Activated T-cell treated with anti-CD3 and anti-CD28 coated beads, Interleukin-2, amount 50 U/mL, for 4 hours (primary cell): Measurements from ENCODE around the gene RPS26. TPM values are rescaled to one million over a fixed set of nuclear protein-coding genes. Genes with fewer than 3 reads are reported as not detected.
A peak's percentile ranks its signal among the peaks of the same experiment; 100 is the strongest.
"Not testable (repeated sequence)": the region's sequence is repeated elsewhere in the genome, so short reads cannot be mapped to it uniquely, and the experiment has no call there.

Source experiments
- ATAC-seq, 2 donors: fragments of 200-7000 bp; cut with Tn5 transposase; one replicate each; pipeline ENCODE4 v1.10.0; 2021
- DNase-seq: peaks from one replicate; pipeline ENCODE4 v3.0.0-alpha.2; 2020
- H3K27me3 Mint-ChIP-seq: one replicate; pipeline ENCODE4 v1.8.0; 2021; ENCODE audit warnings: low read depth, mixed read lengths
- H3K36me3 Mint-ChIP-seq: one replicate; pipeline ENCODE4 v1.8.0; 2022; ENCODE audit warnings: mixed read lengths; ENCODE audit not compliant: insufficient read depth
- H3K4me1 Mint-ChIP-seq: one replicate; pipeline ENCODE4 v1.8.0; 2021; ENCODE audit warnings: low read depth, mixed read lengths
- H3K4me3 Mint-ChIP-seq: one replicate; pipeline ENCODE4 v1.8.0; 2021; ENCODE audit warnings: mild to moderate bottlenecking, moderate library complexity, mixed read lengths
- H3K9me3 Mint-ChIP-seq: one replicate; pipeline ENCODE4 v1.8.0; 2021; ENCODE audit warnings: mixed read lengths
- total RNA-seq, 3 donors: library from RNA; stranded (reverse); gene quantifications; one replicate each; pipeline ENCODE4 v1.2.1, GENCODE V29; 2021

The RPS26 gene
- total RNA-seq, 3 donors from 2014 or later, result 73.1 to 118 (median 110) TPM

- DNase-seq (no peak), ATAC-seq (no peak)
- Mint-ChIP-seq H3K27me3 (no peaks in the 10 kb centered on the region), H3K4me3 (no peak overlapping the region), H3K4me1 (peaks cover 30% of the 10 kb centered on the region), H3K9me3 (no peaks in the 10 kb centered on the region), H3K36me3 (peaks cover 28% of the 10 kb centered on the region)
These were observed 4.6 kb upstream of the RPS26 start for GRCh38 chr12:56037161-56037560.

GRCh38 chr12:56038022-56038655 is 3.6 kb upstream of the RPS26 start:
- Mint-ChIP-seq H3K4me3 (no peak overlapping the region), H3K4me1 (peaks cover 29% of the 10 kb centered on the region)
- DNase-seq, result no peak

GRCh38 chr12:56040151-56040550 is 1.6 kb upstream of the RPS26 start:
- Mint-ChIP-seq H3K27me3 (no peaks in the 10 kb centered on the region), H3K36me3 (peaks cover 31% of the 10 kb centered on the region), H3K4me3 (peak overlapping the region; percentile 99), H3K4me1 (peaks cover 34% of the 10 kb centered on the region), H3K9me3 (no peaks in the 10 kb centered on the region)
- DNase-seq, result no peak
- ATAC-seq, result peak; percentile 16 to 33

More at GRCh38 chr12:56038022-56038655, 3.6 kb upstream of the RPS26 start:
- Mint-ChIP-seq H3K9me3 (no peaks in the 10 kb centered on the region), H3K36me3 (peaks cover 27% of the 10 kb centered on the region), H3K27me3 (no peaks in the 10 kb centered on the region)
- ATAC-seq, result no peak

- Mint-ChIP-seq H3K9me3 (no peaks in the 10 kb centered on the region), H3K4me1 (peaks cover 34% of the 10 kb centered on the region), H3K27me3 (no peaks in the 10 kb centered on the region), H3K4me3 (peak overlapping the region; percentile 99), H3K36me3 (peaks cover 22% of the 10 kb centered on the region)
- no peak for DNase-seq
- no peak for ATAC-seq
These were observed 661 bp upstream of the RPS26 start for GRCh38 chr12:56040963-56041551.

- not testable (repeated sequence) for H3K9me3 Mint-ChIP-seq, DNase-seq, H3K27me3 Mint-ChIP-seq, ATAC-seq
- Mint-ChIP-seq H3K4me1 (peaks cover 45% of the 10 kb centered on the region), H3K36me3 (peaks cover 22% of the 10 kb centered on the region), H3K4me3 (peak overlapping the region; percentile 99)
These were observed 704 bp downstream of the RPS26 start for GRCh38 chr12:56042430-56042813.

- peaks cover 44% of the 10 kb centered on the region for H3K4me1 Mint-ChIP-seq
- peaks cover 22% of the 10 kb centered on the region for H3K36me3 Mint-ChIP-seq
- no peaks in the 10 kb centered on the region for H3K9me3 Mint-ChIP-seq
These were observed 1.1 kb downstream of the RPS26 start for GRCh38 chr12:56042843-56043242.

GRCh38 chr12:56046027-56046780 is 4.5 kb downstream of the RPS26 start:
- H3K4me1 Mint-ChIP-seq, result peaks cover 30% of the 10 kb centered on the region

More at GRCh38 chr12:56042843-56043242, 1.1 kb downstream of the RPS26 start:
- H3K4me3 Mint-ChIP-seq, result peak overlapping the region; percentile 99
- ATAC-seq (no peak), DNase-seq (no peak)
- H3K27me3 Mint-ChIP-seq, result no peaks in the 10 kb centered on the region

GRCh38 chr12:56053407-56053893 is 11.7 kb downstream of the RPS26 start:
- Mint-ChIP-seq H3K4me1 (peaks cover 3% of the 10 kb centered on the region), H3K27me3 (no peaks in the 10 kb centered on the region), H3K36me3 (no peaks in the 10 kb centered on the region), H3K9me3 (no peaks in the 10 kb centered on the region), H3K4me3 (no peak overlapping the region)
- DNase-seq (no peak), ATAC-seq (no peak)

More at GRCh38 chr12:56046027-56046780, 4.5 kb downstream of the RPS26 start:
- Mint-ChIP-seq H3K36me3 (peaks cover 22% of the 10 kb centered on the region), H3K9me3 (no peaks in the 10 kb centered on the region), H3K27me3 (no peaks in the 10 kb centered on the region), H3K4me3 (no peak overlapping the region)
- ATAC-seq, result no peak
- DNase-seq, result no peak

- not testable (repeated sequence) for DNase-seq, H3K27me3 Mint-ChIP-seq, H3K9me3 Mint-ChIP-seq, ATAC-seq, H3K36me3 Mint-ChIP-seq, H3K4me1 Mint-ChIP-seq, H3K4me3 Mint-ChIP-seq
These were observed 18.2 kb downstream of the RPS26 start for GRCh38 chr12:56059964-56060363.

GRCh38 chr12:56061982-56062381 is 20.3 kb downstream of the RPS26 start:
- no peak for ATAC-seq

GRCh38 chr12:56062996-56063395 is 21.3 kb downstream of the RPS26 start:
- no peak for DNase-seq

More at GRCh38 chr12:56061982-56062381, 20.3 kb downstream of the RPS26 start:
- DNase-seq, result no peak
- Mint-ChIP-seq H3K4me3 (no peak overlapping the region), H3K4me1 (no peaks in the 10 kb centered on the region), H3K36me3 (no peaks in the 10 kb centered on the region), H3K9me3 (no peaks in the 10 kb centered on the region), H3K27me3 (no peaks in the 10 kb centered on the region)

GRCh38 chr12:56071648-56072047 is 29.9 kb downstream of the RPS26 start:
- no peak for DNase-seq
- no peak overlapping the region for H3K4me3 Mint-ChIP-seq
- H3K9me3 Mint-ChIP-seq, result no peaks in the 10 kb centered on the region
- no peaks in the 10 kb centered on the region for H3K36me3 Mint-ChIP-seq
- ATAC-seq, result no peak
- no peaks in the 10 kb centered on the region for H3K4me1 Mint-ChIP-seq
- peaks cover 2% of the 10 kb centered on the region for H3K27me3 Mint-ChIP-seq

More at GRCh38 chr12:56062996-56063395, 21.3 kb downstream of the RPS26 start:
- Mint-ChIP-seq H3K4me3 (no peak overlapping the region), H3K27me3 (no peaks in the 10 kb centered on the region), H3K9me3 (no peaks in the 10 kb centered on the region), H3K4me1 (no peaks in the 10 kb centered on the region), H3K36me3 (no peaks in the 10 kb centered on the region)
- ATAC-seq, result no peak

- Mint-ChIP-seq H3K4me1 (peaks cover 3% of the 10 kb centered on the region), H3K4me3 (no peak overlapping the region)
- no peak for ATAC-seq
These were observed 32.7 kb downstream of the RPS26 start for GRCh38 chr12:56074396-56074795.

GRCh38 chr12:56077966-56078365 is 36.2 kb downstream of the RPS26 start:
- H3K9me3 Mint-ChIP-seq, H3K4me3 Mint-ChIP-seq, ATAC-seq, DNase-seq, H3K36me3 Mint-ChIP-seq: not testable (repeated sequence)
- Mint-ChIP-seq H3K27me3 (peaks cover 13% of the 10 kb centered on the region), H3K4me1 (peaks cover 14% of the 10 kb centered on the region)

More at GRCh38 chr12:56074396-56074795, 32.7 kb downstream of the RPS26 start:
- DNase-seq, result no peak
- H3K36me3 Mint-ChIP-seq, result no peaks in the 10 kb centered on the region
- H3K27me3 Mint-ChIP-seq, result peaks cover 2% of the 10 kb centered on the region
- no peaks in the 10 kb centered on the region for H3K9me3 Mint-ChIP-seq
